Astrocyte (in vitro differentiated cells and primary cell): ENCODE data around the gene HNRNPF.

ENCODE experiments used
- EZH2 ChIP-seq: IDR thresholded peaks from 2 replicates; pipeline ENCODE4 v1.6.1; 2012; ENCODE audit warnings: mild to moderate bottlenecking, low read length, inconsistent platforms; ENCODE audit not compliant: insufficient read depth
- TF ChIP-seq, protein P1 (sequence below): IDR thresholded peaks from 2 replicates; pipeline ENCODE4 v1.5.1; 2011; ENCODE audit warnings: low read depth, mild to moderate bottlenecking, inconsistent platforms, low read length, moderate library complexity; ENCODE audit not compliant: insufficient read depth

DNA sequence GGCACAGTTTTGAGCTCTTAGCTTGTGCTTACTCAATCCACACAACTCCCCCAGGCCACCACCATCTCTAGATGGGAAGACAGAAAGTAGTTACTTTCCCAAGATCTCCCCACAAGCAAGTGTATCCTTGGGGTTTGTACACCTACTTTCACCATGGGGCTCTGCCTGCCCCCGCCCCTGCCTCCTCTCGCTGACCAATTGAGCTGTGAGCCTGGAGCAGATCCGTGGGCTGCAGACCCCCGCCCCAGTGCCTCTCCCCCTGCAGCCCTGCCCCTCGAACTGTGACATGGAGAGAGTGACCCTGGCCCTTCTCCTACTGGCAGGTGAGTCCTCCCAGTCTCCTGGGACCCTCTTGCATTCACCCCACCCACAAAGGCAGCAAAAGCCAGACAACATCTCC is 35.5 kb downstream of the HNRNPF start:
- TF ChIP-seq, protein P1, sequence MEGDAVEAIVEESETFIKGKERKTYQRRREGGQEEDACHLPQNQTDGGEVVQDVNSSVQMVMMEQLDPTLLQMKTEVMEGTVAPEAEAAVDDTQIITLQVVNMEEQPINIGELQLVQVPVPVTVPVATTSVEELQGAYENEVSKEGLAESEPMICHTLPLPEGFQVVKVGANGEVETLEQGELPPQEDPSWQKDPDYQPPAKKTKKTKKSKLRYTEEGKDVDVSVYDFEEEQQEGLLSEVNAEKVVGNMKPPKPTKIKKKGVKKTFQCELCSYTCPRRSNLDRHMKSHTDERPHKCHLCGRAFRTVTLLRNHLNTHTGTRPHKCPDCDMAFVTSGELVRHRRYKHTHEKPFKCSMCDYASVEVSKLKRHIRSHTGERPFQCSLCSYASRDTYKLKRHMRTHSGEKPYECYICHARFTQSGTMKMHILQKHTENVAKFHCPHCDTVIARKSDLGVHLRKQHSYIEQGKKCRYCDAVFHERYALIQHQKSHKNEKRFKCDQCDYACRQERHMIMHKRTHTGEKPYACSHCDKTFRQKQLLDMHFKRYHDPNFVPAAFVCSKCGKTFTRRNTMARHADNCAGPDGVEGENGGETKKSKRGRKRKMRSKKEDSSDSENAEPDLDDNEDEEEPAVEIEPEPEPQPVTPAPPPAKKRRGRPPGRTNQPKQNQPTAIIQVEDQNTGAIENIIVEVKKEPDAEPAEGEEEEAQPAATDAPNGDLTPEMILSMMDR: no peak
- TF ChIP-seq EZH2: no peak
